Measurements from ENCODE around the gene TRAPPC2L.

Gene TRAPPC2L

GRCh38 chr16:88825146-88825545, 31.8 kb upstream of the TRAPPC2L start:
- FAIRE-seq (no peak), DNase-seq (ENCODE audit: insufficient read length, low spot score) (no peak)
- no peak for TF ChIP-seq POU2F2 (IDR thresholded peaks at IDR 0.05; ENCODE audit: low read depth, low read length)

- FAIRE-seq (no peak), DNase-seq (ENCODE audit: insufficient read length, low spot score) (no peak)
- TF ChIP-seq TAF1 (IDR thresholded peaks at IDR 0.05; ENCODE audit: low read depth, low read length) (no peak), POLR2AphosphoS5 (IDR thresholded peaks at IDR 0.05; ENCODE audit: low read depth, low read length) (no peak)
Measured at GRCh38 chr16:88826070-88826840, 30.7 kb upstream of the TRAPPC2L start.

DNA sequence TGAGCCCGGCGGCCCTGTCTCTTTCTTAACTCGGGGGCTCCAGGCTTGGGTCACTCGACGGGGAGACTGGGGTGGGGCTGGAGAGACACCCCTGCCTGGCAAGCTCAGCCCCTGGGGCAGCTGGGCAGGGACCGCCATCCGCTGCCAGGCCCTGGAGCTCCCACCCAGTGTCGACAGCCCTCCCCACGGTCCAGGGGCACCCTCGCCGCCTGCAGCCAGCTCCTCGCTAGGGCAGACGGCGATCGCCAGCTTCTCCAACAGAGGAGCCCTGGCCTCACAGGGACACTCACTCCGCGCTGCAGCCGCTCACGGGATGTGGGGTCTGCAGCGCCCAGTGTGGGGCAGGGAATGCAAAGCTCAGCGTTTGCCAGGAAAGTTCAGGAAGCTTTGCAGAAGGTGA, 29.2 kb upstream of the TRAPPC2L start:
- FAIRE-seq, result no peak
- no peak for TF ChIP-seq POLR2AphosphoS5 (IDR thresholded peaks at IDR 0.05; ENCODE audit: low read depth, low read length)
- TF ChIP-seq POLR2A (IDR thresholded peaks at IDR 0.05; ENCODE audit: low read depth, low read length), result no peak
- no peak for TF ChIP-seq POU2F2 (IDR thresholded peaks at IDR 0.05; ENCODE audit: low read depth, low read length)
- TF ChIP-seq TAF1 (IDR thresholded peaks at IDR 0.05; ENCODE audit: low read depth, low read length), result no peak
- DNase-seq (ENCODE audit: insufficient read length, low spot score), result no peak

DNA sequence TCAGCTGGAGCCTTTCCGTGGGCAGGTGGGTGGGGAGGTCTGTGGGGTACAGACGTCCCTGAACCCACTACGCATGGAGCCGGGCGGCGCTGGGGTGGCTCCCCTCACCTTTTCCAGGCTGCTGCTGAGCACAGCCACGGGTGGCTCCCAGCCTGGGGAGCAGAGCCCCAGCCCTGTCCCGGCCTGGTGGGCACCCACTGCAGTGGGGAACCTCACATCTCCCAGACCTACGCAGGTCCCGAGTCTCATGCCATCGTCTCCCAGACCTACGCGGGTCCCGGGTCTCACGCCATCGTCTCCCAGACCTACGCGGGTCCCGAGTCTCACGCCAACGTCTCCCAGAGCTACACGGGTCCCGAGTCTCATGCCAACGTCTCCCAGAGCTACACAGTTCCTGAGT, 28.2 kb upstream of the TRAPPC2L start:
- FAIRE-seq (no peak), DNase-seq (ENCODE audit: insufficient read length, low spot score) (no peak)
- TF ChIP-seq TAF1 (IDR thresholded peaks at IDR 0.05; ENCODE audit: low read depth, low read length) (no peak), SPI1 (IDR thresholded peaks at IDR 0.05; ENCODE audit: low read depth, low read length) (no peak), PAX5 (IDR thresholded peaks at IDR 0.05; ENCODE audit: insufficient read depth, low read length, severe bottlenecking) (no peak), POLR2AphosphoS5 (IDR thresholded peaks at IDR 0.05; ENCODE audit: low read depth, low read length) (no peak), POU2F2 (IDR thresholded peaks at IDR 0.05; ENCODE audit: low read depth, low read length) (no peak), POLR2A (IDR thresholded peaks at IDR 0.05; ENCODE audit: low read depth, low read length) (no peak)

- TF ChIP-seq SPI1 (IDR thresholded peaks at IDR 0.05; ENCODE audit: low read depth, low read length) (no peak), PAX5 (IDR thresholded peaks at IDR 0.05; ENCODE audit: insufficient read depth, low read length, severe bottlenecking) (no peak)
- DNase-seq (ENCODE audit: insufficient read length, low spot score) (no peak), FAIRE-seq (no peak)
Measured at GRCh38 chr16:88830258-88830657, 26.7 kb upstream of the TRAPPC2L start.

GRCh38 chr16:88830783-88831182, 26.1 kb upstream of the TRAPPC2L start:
- FAIRE-seq, result no peak
- TF ChIP-seq TAF1 (IDR thresholded peaks at IDR 0.05; ENCODE audit: low read depth, low read length), result no peak
- TF ChIP-seq POLR2A (IDR thresholded peaks at IDR 0.05; ENCODE audit: low read depth, low read length), result no peak
- no peak for TF ChIP-seq SPI1 (IDR thresholded peaks at IDR 0.05; ENCODE audit: low read depth, low read length)
- no peak for TF ChIP-seq POU2F2 (IDR thresholded peaks at IDR 0.05; ENCODE audit: low read depth, low read length)
- no peak for TF ChIP-seq PAX5 (IDR thresholded peaks at IDR 0.05; ENCODE audit: insufficient read depth, low read length, severe bottlenecking)
- no peak for TF ChIP-seq POLR2AphosphoS5 (IDR thresholded peaks at IDR 0.05; ENCODE audit: low read depth, low read length)
- no peak for DNase-seq (ENCODE audit: insufficient read length, low spot score)

GRCh38 chr16:88831838-88832237, 25.1 kb upstream of the TRAPPC2L start:
- no peak for FAIRE-seq

GRCh38 chr16:88833086-88833485, 23.8 kb upstream of the TRAPPC2L start:
- no peak for DNase-seq (ENCODE audit: insufficient read length, low spot score)
- FAIRE-seq, result no peak
- TF ChIP-seq POU2F2 (IDR thresholded peaks at IDR 0.05; ENCODE audit: low read depth, low read length) (no peak), SPI1 (IDR thresholded peaks at IDR 0.05; ENCODE audit: low read depth, low read length) (no peak), POLR2AphosphoS5 (IDR thresholded peaks at IDR 0.05; ENCODE audit: low read depth, low read length) (no peak), PAX5 (IDR thresholded peaks at IDR 0.05; ENCODE audit: insufficient read depth, low read length, severe bottlenecking) (no peak), TAF1 (IDR thresholded peaks at IDR 0.05; ENCODE audit: low read depth, low read length) (no peak), POLR2A (IDR thresholded peaks at IDR 0.05; ENCODE audit: low read depth, low read length) (no peak)

More at GRCh38 chr16:88831838-88832237, 25.1 kb upstream of the TRAPPC2L start:
- DNase-seq (ENCODE audit: insufficient read length, low spot score), result no peak
- no peak for TF ChIP-seq POU2F2 (IDR thresholded peaks at IDR 0.05; ENCODE audit: low read depth, low read length)
- TF ChIP-seq PAX5 (IDR thresholded peaks at IDR 0.05; ENCODE audit: insufficient read depth, low read length, severe bottlenecking), result no peak
- no peak for TF ChIP-seq POLR2AphosphoS5 (IDR thresholded peaks at IDR 0.05; ENCODE audit: low read depth, low read length)
- no peak for TF ChIP-seq TAF1 (IDR thresholded peaks at IDR 0.05; ENCODE audit: low read depth, low read length)
- no peak for TF ChIP-seq SPI1 (IDR thresholded peaks at IDR 0.05; ENCODE audit: low read depth, low read length)
- TF ChIP-seq POLR2A (IDR thresholded peaks at IDR 0.05; ENCODE audit: low read depth, low read length), result no peak

DNA sequence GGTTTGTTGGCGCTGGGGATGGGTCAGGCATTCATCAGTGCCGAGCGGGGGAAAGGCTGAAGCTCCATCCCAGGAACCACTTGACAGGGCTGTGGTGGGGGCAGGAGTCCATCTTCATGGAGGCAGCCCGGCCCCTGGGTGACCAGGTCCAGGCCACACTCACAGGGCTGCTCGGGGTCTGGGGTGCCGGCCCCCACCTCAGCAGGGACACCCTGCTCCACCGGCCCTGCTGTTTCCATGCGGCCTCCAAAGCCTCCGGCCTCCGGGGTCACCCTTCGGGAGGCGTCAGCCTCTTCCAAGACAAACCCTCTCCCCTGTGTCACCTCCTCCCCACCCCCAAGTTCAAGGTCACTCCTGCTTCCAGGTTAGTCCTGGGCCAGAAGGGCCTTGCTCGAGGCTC, 22.3 kb upstream of the TRAPPC2L start:
- FAIRE-seq (no peak), DNase-seq (ENCODE audit: insufficient read length, low spot score) (no peak)
- TF ChIP-seq SPI1 (IDR thresholded peaks at IDR 0.05; ENCODE audit: low read depth, low read length), result no peak
- no peak for TF ChIP-seq PAX5 (IDR thresholded peaks at IDR 0.05; ENCODE audit: insufficient read depth, low read length, severe bottlenecking)
- no peak for TF ChIP-seq POU2F2 (IDR thresholded peaks at IDR 0.05; ENCODE audit: low read depth, low read length)
- no peak for TF ChIP-seq TAF1 (IDR thresholded peaks at IDR 0.05; ENCODE audit: low read depth, low read length)
- TF ChIP-seq POLR2A (IDR thresholded peaks at IDR 0.05; ENCODE audit: low read depth, low read length), result no peak
- TF ChIP-seq POLR2AphosphoS5 (IDR thresholded peaks at IDR 0.05; ENCODE audit: low read depth, low read length), result no peak

DNA sequence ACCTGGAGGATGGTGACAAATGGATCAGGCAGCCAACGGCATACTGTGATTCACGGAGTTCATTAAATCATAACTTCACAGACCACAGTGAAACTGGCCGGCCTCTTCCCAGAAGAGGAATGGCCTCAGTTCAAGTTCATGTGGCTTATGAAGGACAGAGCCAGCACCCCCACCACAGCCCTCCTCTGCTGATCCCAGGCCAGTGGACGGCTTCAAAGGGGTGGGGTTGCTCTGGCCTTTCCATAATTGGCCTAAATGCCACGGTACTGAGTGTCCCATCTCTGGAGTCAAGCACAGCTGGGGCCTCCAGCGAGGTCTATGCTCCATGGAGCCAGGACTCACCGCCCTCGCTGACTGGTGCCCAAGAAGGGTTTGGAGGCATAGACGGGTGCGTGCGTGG, 21.5 kb upstream of the TRAPPC2L start:
- DNase-seq (ENCODE audit: insufficient read length, low spot score) (no peak), FAIRE-seq (no peak)
- TF ChIP-seq SPI1 (IDR thresholded peaks at IDR 0.05; ENCODE audit: low read depth, low read length) (no peak), POU2F2 (IDR thresholded peaks at IDR 0.05; ENCODE audit: low read depth, low read length) (no peak), TAF1 (IDR thresholded peaks at IDR 0.05; ENCODE audit: low read depth, low read length) (no peak), PAX5 (IDR thresholded peaks at IDR 0.05; ENCODE audit: insufficient read depth, low read length, severe bottlenecking) (no peak), POLR2AphosphoS5 (IDR thresholded peaks at IDR 0.05; ENCODE audit: low read depth, low read length) (no peak), POLR2A (IDR thresholded peaks at IDR 0.05; ENCODE audit: low read depth, low read length) (no peak)
